ENCODE results near the gene SLC5A9.
"Not testable (repeated sequence)": the region's sequence is repeated elsewhere in the genome, so short reads cannot be mapped to it uniquely, and the experiment has no call there.

- TF ChIP-seq CTCF (conservative IDR thresholded peaks at IDR 0.05; ENCODE audit: low read length); EZH2phosphoT487 (IDR thresholded peaks at IDR 0.05; ENCODE audit: borderline replicate concordance): not testable (repeated sequence)
These were observed 59.8 kb downstream of the SLC5A9 start for GRCh38 chr1:48282329-48282728.

Data from Loucy (cell line).